Psoas muscle (tissue), 8 donors: Measurements from ENCODE around the gene DOC2A. TPM values are rescaled to one million over a fixed set of nuclear protein-coding genes. Genes with fewer than 3 reads are reported as not detected.

Source experiments
- ATAC-seq, 4 donors: fragments of 200-7000 bp; cut with Tn5 transposase; one replicate each; pipeline ENCODE4 v1.9.1; 2020; ENCODE audit warnings: moderate library complexity in 3 of 4, mild to moderate bottlenecking in 2 of 4
- DNase-seq, 2 donors: peaks; one replicate each; pipeline ENCODE4 v3.0.0-alpha.2; 2020
- H3K27ac ChIP-seq: fragments of 200-600 bp; one replicate; pipeline ENCODE4 v1.8.0; 2022
- H3K27me3 ChIP-seq, 3 donors: fragments of 200-600 bp in 1 of 3; one replicate each; pipeline versions ENCODE4 v1.6.1 to v1.8.0; 2013 to 2022; ENCODE audit warnings: low read length in 2 of 3, mild to moderate bottlenecking in 2 of 3, moderate library complexity in 1 of 3; ENCODE audit not compliant: insufficient read depth in 3 of 3
- H3K36me3 ChIP-seq, 2 donors: fragments of 200-600 bp in 1 of 2; one replicate each; pipeline versions ENCODE4 v1.6.1 to v1.8.0; 2013 to 2022; ENCODE audit warnings: low read depth in 1 of 2, mild to moderate bottlenecking in 1 of 2, moderate library complexity in 1 of 2; ENCODE audit not compliant: insufficient read depth in 1 of 2
- H3K4me1 ChIP-seq: fragments of 200-600 bp; one replicate; pipeline ENCODE4 v1.8.0; 2022
- H3K4me3 ChIP-seq: fragments of 200-600 bp; one replicate; pipeline ENCODE4 v1.8.0; 2022; ENCODE audit warnings: mild to moderate bottlenecking
- H3K9me3 ChIP-seq: fragments of 200-600 bp; one replicate; pipeline ENCODE4 v1.8.0; 2022
- WGBS, 3 donors: extraction: QIAGEN DNeasy Blood & Tissue Kit; methylation state at CpG; one replicate each; pipeline versions ENCODE4 v1.1.6 to v1.1.7; 2013; 5-methylcytosine and 5-hydroxymethylcytosine counted together
- intact Hi-C, 2 donors: fragments of 100-400 bp; cut with DNase I; formaldehyde crosslinking; loops; one replicate each; pipeline versions ENCODE4 v1.11.0 to v1.14.2; 2022
- long read RNA-seq, 2 donors: library from polyadenylated mRNA; unstranded; transcript quantifications; one replicate each; pipeline ENCODE4 v2.0.0, GENCODE V29; 2021
- polyA plus RNA-seq, 3 donors: library from polyadenylated mRNA; stranded (reverse); fragments of 200-250 nt; gene quantifications; one replicate each; pipeline ENCODE4 v1.2.3, GENCODE V29; 2013
- total RNA-seq, 4 donors: library from RNA; stranded (reverse); fragmentation: NEBNext Ultra II Directional in 2 of 4; extraction: Animal tissue kit (Norgen Biotek cat#: 25700) in 2 of 4; gene quantifications; one replicate each; pipeline versions ENCODE4 v1.2.1 to v1.2.4, GENCODE V29; 2021 to 2023
- TF ChIP-seq, protein P1 (sequence below): fragments of 200-600 bp; IDR thresholded peaks from one replicate; pipeline ENCODE4 v1.8.0; 2022; ENCODE audit warnings: antibody characterized with exemption
- donor health status: healthy with polysubstance abuse.
- donor health status: DM: no; HTN: no; CAD: no; lungs with moderate emphysema.
- donor health status: Bipolar disorder and iron deficiency.
- donor health status: healthy.
- donor health status: DM: yes; HTN: yes; CAD: no.
- donor health status: DM: no; HTN: no; CAD: no.
- donor health status: DM: no; HTN: no; CAD: no.
- donor health status: DM: yes; HTN: yes; CAD: no.

Gene DOC2A
- total RNA-seq, result under 1 TPM in 2 of 4 donors, not detected in 2; 0.11 to 0.51 TPM
- polyA plus RNA-seq, result under 1 TPM; 0.13 to 0.20 (median 0.15) TPM
- long read RNA-seq, donor 1, result 0 reads
- long read RNA-seq, donor 2, result 0 reads

DNA sequence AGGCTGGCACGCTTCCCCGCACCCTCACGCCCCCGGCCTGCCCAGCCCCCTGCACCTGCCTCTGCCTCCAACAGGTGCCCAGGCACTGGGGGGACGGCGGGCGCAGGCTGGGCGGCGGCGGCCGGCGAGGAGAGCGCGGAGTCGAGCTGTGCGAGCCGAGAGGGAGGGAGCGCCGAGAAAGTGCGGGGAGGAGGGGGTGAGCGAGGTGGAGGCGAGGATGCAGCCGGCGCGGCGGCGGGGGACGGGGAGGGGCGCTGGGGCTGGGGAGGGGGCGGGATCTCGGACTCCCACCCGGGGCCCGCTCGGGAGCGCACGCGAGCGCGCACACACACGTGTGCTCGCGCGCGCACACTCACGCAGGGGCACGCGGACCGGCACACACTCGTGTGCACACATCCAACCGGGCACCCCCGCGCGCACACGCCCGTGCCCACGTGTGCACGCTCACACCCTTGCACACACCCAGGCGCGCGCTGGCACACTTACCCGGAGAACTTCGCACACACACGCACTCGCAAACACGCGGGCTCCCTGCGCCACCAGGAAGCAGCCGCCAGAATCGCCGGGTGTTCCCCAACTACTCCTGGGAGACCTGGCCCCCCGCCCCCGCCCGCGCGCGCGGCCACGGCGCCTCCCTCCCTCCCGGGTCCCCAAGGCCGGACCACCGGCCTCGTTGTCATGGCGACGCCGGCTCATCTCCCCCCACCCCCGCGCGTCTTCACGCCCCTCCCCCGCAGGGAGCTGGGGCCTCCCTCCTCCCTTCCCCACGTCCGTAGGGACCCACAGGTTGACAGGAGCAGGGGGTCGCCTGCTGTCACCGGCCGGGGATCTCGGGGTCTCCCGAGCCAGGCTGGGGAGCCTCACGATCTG, at the start of gene DOC2A:
DOC2A (minus strand) TSS at position 184 of the 870 bp plus-strand sequence. CDS start 805 bp downstream, outside the sequence.
- ATAC-seq (peak in 2 of 4 donors; percentile 10 to 28), DNase-seq (no peak)
- intact Hi-C loops, result no loop called here
- Histone ChIP-seq H3K27me3 (peaks cover 0 to 45% (median 17%) of the 10 kb centered on the region in 3 donors), H3K4me3 (peak within 1 kb of the TSS; percentile 52), H3K4me1 (no peaks in the 10 kb centered on the region), H3K9me3 (no peaks in the 10 kb centered on the region), H3K27ac (no peak within 1 kb of the TSS), H3K36me3 (no peaks in the 10 kb centered on the region)
- WGBS, 3 donors, result 1% methylated on average over 49 to 97 of the region's 99 CpGs
- TF ChIP-seq, protein P1, sequence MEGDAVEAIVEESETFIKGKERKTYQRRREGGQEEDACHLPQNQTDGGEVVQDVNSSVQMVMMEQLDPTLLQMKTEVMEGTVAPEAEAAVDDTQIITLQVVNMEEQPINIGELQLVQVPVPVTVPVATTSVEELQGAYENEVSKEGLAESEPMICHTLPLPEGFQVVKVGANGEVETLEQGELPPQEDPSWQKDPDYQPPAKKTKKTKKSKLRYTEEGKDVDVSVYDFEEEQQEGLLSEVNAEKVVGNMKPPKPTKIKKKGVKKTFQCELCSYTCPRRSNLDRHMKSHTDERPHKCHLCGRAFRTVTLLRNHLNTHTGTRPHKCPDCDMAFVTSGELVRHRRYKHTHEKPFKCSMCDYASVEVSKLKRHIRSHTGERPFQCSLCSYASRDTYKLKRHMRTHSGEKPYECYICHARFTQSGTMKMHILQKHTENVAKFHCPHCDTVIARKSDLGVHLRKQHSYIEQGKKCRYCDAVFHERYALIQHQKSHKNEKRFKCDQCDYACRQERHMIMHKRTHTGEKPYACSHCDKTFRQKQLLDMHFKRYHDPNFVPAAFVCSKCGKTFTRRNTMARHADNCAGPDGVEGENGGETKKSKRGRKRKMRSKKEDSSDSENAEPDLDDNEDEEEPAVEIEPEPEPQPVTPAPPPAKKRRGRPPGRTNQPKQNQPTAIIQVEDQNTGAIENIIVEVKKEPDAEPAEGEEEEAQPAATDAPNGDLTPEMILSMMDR, result no peak

DNA sequence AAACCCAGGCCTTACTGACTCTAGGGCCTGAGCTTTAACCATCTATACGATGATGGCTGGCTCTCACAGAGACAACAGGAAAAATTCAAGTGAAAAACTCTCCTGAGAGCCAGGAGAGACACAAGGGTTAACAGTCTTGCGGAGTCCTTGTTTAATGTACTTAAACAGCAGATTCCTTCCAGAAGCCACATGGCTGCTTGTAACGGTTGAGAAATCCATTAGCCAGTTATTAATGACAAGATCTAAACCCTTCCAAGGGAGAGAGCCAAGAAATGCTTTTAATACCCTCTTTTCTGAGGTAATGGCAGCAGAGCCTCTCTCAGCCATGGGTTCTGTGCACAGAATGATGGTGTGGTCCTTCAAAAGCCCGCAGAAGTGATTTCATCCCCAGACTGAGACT, 49.5 kb upstream of the DOC2A start:
- intact Hi-C loops, result loop anchor here in 1 of 2 donors (10.0 kb wide), 1 partner anchor 64 kb away; the partner anchor contains the start of gene MAPK3
- Histone ChIP-seq H3K27ac (peak overlapping the region; percentile 99), H3K27me3 (no peaks in the 10 kb centered on the region), H3K36me3 (no peaks in the 10 kb centered on the region), H3K4me3 (peak overlapping the region; percentile 13), H3K9me3 (no peaks in the 10 kb centered on the region), H3K4me1 (peaks cover 31% of the 10 kb centered on the region)
- TF ChIP-seq, protein P1, result no peak
- ATAC-seq (no peak), DNase-seq (no peak)
- 22 to 35% (median 23%) methylated on average over 4 of the region's 4 CpGs for WGBS, 3 donors

DNA sequence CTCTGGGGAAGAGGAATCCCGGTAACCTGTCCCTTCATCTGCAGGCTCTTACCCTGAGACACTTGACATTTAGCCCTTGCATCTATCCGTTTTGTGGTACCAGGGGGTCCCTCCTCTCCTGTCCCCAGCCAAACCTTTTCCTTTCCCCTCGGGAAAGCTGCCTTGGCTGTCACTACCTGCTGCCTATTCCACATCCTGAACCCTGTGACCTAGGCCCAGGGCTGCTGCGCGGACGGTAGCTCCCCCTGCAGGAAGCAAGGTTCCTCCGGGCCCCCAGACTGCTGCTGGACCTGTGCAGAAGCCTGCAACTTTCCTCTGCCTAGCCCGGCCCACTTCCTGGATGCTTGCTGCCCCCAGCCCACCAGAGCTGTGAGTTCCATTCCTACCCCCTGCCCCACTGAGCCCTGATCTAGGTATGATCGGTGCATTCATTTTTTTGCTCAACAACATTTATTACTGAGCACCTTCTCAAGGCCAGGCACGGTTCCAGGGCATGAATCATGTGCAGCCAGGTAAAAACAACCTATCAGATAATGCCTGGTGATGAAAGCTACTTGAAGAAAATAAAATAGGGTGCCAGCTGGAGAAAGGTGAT, 44.2 kb upstream of the DOC2A start:
- H3K27me3 ChIP-seq, result no peaks in the 10 kb centered on the region
- ATAC-seq (no peak), DNase-seq (no peak)
- WGBS, 3 donors, result 47 to 50% (median 50%) methylated on average over 10 of the region's 10 CpGs
- intact Hi-C loops, result no loop called here
- H3K4me1 ChIP-seq, result peaks cover 9% of the 10 kb centered on the region
- no peak overlapping the region for H3K27ac ChIP-seq
- no peaks in the 10 kb centered on the region for H3K36me3 ChIP-seq
- TF ChIP-seq, protein P1, result no peak
- no peaks in the 10 kb centered on the region for H3K9me3 ChIP-seq
- no peak overlapping the region for H3K4me3 ChIP-seq

DNA sequence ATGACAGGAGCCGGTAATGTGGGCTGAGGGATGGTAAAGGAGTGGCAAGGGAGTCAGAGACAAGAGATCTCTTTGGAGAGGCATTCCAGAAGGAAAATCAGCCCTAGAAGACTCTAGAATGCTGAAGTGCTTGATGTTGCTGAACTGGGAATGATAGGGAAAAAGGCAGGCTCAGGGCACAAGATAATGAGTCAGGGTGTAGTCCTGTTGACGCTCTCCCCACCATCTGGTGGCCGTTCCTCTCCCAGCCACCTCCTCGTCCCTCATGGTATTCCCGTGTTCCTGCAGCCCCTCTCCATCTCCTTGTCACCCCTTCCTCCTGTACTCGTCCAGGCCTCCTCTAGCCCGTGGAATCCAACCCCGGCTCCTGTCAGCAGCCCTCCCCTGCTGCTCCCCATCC, 43.6 kb upstream of the DOC2A start:
- WGBS, 3 donors, result 76 to 83% (median 78%) methylated on average over 8 of the region's 8 CpGs
- H3K4me3 ChIP-seq, result peak overlapping the region; percentile 84
- H3K27ac ChIP-seq, result no peak overlapping the region
- no peaks in the 10 kb centered on the region for H3K9me3 ChIP-seq
- intact Hi-C loops, result no loop called here
- TF ChIP-seq, protein P1, result no peak
- no peaks in the 10 kb centered on the region for H3K27me3 ChIP-seq
- DNase-seq (no peak), ATAC-seq (no peak)
- H3K36me3 ChIP-seq, result no peaks in the 10 kb centered on the region
- H3K4me1 ChIP-seq, result peaks cover 7% of the 10 kb centered on the region
